Superior temporal gyrus (tissue), 1 donor: Measurements from ENCODE around the gene RNF166.

Experiments used
- DNase-seq: peaks from one replicate; pipeline ENCODE4 v3.0.0-alpha.2; 2016; ENCODE audit errors: extremely low spot score

RNF166 gene

DNA sequence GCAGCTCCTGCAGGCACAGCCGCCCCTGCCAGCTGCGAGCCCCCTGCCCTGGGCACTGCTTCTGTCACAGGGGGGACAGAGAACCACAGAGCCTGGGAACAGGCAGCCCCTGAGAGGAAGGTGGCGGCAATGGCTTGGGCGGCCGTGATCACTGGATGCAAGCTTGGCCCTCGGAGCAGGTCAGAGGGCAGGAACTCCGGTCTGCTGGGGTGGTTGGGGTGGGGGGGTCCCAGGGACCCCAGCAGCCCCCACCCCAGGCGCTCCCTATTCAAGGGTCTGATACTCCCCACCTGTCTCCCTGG lies 53.5 kb downstream of the RNF166 start:
- DNase-seq, result no peak

DNA sequence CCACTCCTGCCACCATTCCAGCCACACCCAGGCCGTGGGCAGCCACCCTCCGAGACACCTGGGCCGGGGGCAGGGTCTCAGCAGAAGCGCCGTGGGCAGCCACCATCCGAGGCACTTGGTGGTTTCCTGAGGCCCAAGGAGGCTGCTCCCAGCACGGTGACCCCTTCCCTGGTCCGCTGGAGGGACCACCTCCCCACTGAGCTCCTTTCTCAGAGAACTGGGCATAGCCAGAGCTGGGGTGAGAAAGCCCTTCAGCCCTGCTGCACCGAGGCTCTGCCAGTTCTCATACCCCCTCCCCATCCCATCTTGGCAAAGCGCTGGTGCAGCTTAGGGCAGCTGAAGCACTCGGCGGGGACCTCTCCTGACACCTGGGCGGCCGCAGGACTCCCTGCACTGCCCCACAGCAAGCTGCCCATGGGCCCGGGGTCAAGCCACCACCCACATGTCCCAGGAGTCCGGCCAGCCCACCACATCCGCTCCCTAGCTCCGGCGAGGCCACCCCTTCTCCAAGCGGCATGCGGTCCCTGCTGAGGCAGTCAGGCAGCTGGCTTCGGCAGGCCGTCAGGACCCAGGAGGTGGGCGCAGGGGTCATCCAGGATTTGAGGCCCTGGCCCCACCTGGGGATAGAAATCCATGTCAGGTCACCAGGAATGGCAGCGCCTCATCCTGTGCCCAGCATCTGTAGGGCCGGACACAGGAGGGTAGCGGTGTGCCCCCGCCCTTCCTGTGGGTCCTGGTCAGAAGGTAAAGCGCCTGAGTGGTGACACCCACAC lies 54.0 kb downstream of the RNF166 start:
- DNase-seq, result no peak

DNA sequence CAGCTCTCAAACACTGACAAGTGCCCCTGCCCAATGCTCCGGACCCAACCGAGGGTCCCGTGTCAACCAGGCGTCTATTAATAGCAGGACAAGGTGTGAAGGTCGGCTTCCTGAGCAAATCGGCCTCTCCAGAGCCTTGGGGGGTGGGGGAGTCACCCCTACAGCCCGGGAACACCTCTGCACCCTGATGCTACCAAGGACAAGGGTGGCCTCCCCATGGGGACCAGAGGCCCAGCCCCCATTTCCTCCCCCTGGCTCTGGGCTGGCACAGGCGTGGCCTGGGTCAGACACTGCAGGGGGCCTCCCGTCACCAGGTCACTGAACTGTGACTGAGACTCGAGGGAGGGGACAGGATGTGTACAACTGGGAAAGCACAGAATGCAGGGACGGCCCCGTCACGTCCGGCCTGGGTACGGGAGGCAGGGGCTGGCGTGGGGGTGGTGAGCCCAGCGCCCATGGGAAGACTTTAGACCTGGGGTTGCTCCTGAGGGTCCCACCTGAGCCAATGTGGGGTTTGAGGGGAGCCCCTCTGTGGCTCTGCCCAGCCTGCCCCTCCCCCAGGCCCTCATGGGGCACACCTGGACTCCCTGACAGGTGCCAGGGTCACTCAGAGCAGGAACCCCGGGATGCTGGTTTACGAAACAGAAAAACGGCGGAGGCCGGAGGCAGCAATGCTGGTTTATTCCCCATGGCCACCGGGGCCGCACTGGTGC lies 54.8 kb downstream of the RNF166 start:
- no peak for DNase-seq

DNA sequence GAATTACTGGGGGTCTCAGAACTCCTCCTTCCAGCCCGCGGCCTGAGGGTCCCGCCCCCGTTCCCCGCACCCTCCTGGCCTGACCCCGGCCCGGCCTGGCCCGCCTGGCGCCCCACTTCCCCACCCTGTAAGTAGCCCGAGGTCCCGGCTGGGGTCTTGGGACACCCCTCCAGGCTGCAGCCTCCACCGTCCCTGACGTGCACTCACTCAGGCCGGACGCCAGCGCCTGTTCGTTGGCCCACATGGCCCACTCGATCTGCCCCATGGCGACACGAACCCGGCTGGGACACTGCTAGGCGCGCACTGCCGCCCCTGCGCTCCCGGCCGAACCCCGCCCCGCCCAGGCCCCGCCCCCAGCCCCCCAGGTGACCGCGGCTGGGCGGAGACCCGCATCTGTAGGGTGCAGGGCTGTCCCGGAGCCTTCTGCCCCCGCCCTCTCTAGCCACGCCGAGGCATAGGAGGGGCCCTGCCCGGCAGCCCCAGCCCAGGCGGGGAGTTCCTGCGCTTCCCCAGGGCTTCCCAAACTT lies 55.4 kb downstream of the RNF166 start, which contains the start of gene CYBA:
Gene CYBA, minus strand, starts transcription at position 305 of the 527 bp plus-strand sequence. Its CDS starts 40 bp downstream, at position 265.
- no peak for DNase-seq

GRCh38 chr16:88649924-88650748 lies 56.1 kb downstream of the RNF166 start:
- no peak for DNase-seq

GRCh38 chr16:88649195-88649923 lies 56.8 kb downstream of the RNF166 start:
- DNase-seq, result no peak

DNA sequence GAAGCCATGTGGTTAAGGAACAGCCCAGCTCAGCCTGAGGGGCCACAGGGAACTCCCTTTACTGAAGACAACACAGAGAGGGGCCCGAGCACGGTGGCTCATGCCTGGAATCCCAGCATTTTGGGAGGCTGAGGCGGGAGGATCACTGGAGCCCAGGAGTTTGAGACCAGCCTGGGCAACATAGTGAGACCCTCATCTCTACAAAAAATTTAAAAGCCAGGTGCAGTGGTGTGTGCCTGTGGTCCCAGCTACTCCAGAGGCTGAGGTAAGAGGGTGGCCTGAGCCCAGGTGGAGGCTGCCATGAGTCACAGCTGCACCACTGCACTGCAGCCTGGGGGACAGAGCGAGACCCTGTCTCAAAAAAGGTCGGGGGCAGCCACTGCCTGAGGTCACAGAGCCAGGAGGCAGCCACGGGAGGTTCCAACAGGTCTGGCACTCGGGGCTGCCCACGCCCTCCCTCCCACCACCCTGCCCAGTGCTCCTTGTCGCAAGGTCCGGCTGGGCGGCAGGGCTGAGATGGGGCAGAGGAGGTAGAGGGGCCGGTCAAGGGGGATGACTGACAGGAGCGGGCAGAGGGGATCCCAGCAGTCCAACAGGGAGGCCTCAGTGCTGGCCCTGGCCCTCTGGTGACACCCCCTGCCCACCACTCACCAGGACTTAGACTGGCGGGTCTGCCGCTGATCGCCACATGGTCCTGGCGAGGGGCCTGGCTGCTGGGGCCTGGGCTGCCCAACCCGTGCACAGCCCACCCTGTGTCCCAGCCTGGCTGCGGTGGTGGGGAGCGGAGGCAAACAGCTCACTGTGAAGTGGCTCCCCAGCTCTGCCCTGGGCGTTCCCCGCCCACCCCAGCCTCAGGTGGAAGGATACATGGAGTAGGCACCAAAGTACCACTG lies 58.8 kb downstream of the RNF166 start:
- DNase-seq, result no peak
